ENCODE data around the gene WWOX. TPM values are rescaled to one million over a fixed set of nuclear protein-coding genes. Genes with fewer than 3 reads are reported as not detected.

The WWOX gene
- total and polyA plus RNA-seq, 3 donors from 2014 or later = 20.6 to 76.7 (median 64.1) TPM

- Histone ChIP-seq H3K4me3 (no peak overlapping the region), H3K27ac (no peak overlapping the region), H3K36me3 (ENCODE audit: low read depth, missing control alignments) (no peaks in the 10 kb centered on the region), H3K4me1 (peaks cover 9% of the 10 kb centered on the region), H3K27me3 (no peaks in the 10 kb centered on the region), H3K9me3 (no peaks in the 10 kb centered on the region)
- TF ChIP-seq, protein P1, sequence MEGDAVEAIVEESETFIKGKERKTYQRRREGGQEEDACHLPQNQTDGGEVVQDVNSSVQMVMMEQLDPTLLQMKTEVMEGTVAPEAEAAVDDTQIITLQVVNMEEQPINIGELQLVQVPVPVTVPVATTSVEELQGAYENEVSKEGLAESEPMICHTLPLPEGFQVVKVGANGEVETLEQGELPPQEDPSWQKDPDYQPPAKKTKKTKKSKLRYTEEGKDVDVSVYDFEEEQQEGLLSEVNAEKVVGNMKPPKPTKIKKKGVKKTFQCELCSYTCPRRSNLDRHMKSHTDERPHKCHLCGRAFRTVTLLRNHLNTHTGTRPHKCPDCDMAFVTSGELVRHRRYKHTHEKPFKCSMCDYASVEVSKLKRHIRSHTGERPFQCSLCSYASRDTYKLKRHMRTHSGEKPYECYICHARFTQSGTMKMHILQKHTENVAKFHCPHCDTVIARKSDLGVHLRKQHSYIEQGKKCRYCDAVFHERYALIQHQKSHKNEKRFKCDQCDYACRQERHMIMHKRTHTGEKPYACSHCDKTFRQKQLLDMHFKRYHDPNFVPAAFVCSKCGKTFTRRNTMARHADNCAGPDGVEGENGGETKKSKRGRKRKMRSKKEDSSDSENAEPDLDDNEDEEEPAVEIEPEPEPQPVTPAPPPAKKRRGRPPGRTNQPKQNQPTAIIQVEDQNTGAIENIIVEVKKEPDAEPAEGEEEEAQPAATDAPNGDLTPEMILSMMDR (IDR thresholded peaks at IDR 0.05) = no peak
- no peak for TF ChIP-seq POLR2A (IDR thresholded peaks at IDR 0.05)
- intact Hi-C loops (cut with DNase I; ENCODE audit: low total_unique reads) = no loop called here
- 96 to 98% methylated on average over 3 of the region's 3 CpGs for WGBS, 2 donors
- no peak for DNase-seq
Measured at GRCh38 chr16:79162977-79163376, 1063.5 kb downstream of the WWOX start.

DNA sequence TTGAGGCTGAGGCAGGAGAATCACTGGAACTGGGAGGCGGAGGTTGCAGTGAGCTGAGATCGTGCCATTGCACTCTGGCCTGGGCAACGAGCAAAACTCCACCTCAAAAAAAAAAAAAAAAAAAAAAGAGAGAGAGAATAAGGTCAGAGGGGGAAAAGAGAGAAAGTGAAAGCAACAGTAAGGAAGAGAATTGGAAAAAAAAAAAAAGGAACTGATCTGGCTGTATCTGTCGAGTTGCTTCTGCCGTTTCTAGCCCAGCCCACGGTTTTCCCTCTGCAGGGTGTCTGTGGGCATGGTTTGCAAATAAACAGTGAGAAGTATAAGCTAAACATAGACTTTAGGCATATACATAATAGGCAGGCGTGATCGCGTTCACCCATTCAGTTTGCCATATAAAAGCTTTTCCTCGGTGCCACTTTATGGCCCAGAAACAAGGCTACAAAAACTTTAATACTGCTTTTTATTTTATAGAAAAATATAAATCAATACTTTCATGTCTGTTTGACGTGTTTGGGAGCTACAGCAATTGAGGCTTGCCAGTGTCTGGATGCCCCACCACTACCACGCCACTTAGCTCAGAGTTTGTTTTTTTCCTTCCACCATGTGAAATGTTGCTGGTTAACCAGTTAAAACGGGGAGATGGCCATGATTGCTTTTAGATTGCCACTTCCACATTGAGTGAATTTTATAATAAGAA is 1064.4 kb downstream of the WWOX start:
- TF ChIP-seq, protein P1 (IDR thresholded peaks at IDR 0.05) = no peak
- TF ChIP-seq POLR2A (IDR thresholded peaks at IDR 0.05) = no peak
- no peaks in the 10 kb centered on the region for H3K27me3 ChIP-seq
- 65 to 68% methylated on average over 13 of the region's 13 CpGs for WGBS, 2 donors
- H3K4me3 ChIP-seq = no peak overlapping the region
- DNase-seq = no peak
- H3K27ac ChIP-seq = no peak overlapping the region
- no peaks in the 10 kb centered on the region for H3K36me3 ChIP-seq (ENCODE audit: low read depth, missing control alignments)
- H3K4me1 ChIP-seq = peaks cover 9% of the 10 kb centered on the region
- no peaks in the 10 kb centered on the region for H3K9me3 ChIP-seq
- intact Hi-C loops (cut with DNase I; ENCODE audit: low total_unique reads) = no loop called here

- H3K27ac ChIP-seq = peak overlapping the region in 1 of 2 donors; percentile 28
- TF ChIP-seq POLR2A (IDR thresholded peaks at IDR 0.05) = no peak
- TF ChIP-seq, protein P1 (IDR thresholded peaks at IDR 0.05) = no peak
Measured at GRCh38 chr16:79164388-79164995, 1065.0 kb downstream of the WWOX start.

DNA sequence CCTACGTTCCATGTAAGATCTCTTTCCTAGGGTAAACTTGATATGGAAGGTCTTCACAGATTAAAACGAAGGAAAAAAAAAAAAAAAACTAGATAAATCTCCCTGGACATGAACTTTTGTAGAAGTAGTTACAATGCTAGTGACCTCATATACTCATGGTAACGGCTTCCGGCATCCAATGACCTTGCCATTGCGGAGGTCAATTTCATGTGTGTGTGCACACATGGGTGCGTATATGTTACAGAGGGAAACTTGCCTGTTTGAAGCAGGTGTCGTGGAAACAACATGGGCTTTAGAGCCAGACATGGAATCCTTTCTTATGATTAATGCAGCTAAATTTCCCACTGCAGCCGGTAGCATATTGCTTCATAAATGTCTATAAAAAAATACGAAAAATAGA is 1065.6 kb downstream of the WWOX start:
- no peaks in the 10 kb centered on the region for H3K9me3 ChIP-seq
- no peaks in the 10 kb centered on the region for H3K27me3 ChIP-seq
- H3K27ac ChIP-seq = peak overlapping the region in 1 of 2 donors; percentile 28
- H3K4me3 ChIP-seq = no peak overlapping the region
- TF ChIP-seq, protein P1 (IDR thresholded peaks at IDR 0.05) = no peak
- TF ChIP-seq POLR2A (IDR thresholded peaks at IDR 0.05) = no peak
- 67 to 74% methylated on average over 9 of the region's 9 CpGs for WGBS, 2 donors
- intact Hi-C loops (cut with DNase I; ENCODE audit: low total_unique reads) = no loop called here
- no peaks in the 10 kb centered on the region for H3K36me3 ChIP-seq (ENCODE audit: low read depth, missing control alignments)
- H3K4me1 ChIP-seq = peaks cover 9% of the 10 kb centered on the region
- no peak for DNase-seq

More at GRCh38 chr16:79164388-79164995, 1065.0 kb downstream of the WWOX start:
- no peak for DNase-seq
- Histone ChIP-seq H3K36me3 (ENCODE audit: low read depth, missing control alignments) (no peaks in the 10 kb centered on the region), H3K27me3 (no peaks in the 10 kb centered on the region), H3K9me3 (no peaks in the 10 kb centered on the region), H3K4me3 (no peak overlapping the region), H3K4me1 (peaks cover 9% of the 10 kb centered on the region)
- intact Hi-C loops (cut with DNase I; ENCODE audit: low total_unique reads) = no loop called here
- 70 to 71% methylated on average over 10 of the region's 10 CpGs for WGBS, 2 donors
